Smooth muscle cell (in vitro differentiated cells): ENCODE measurements around the gene RXRB. TPM values are rescaled to one million over a fixed set of nuclear protein-coding genes. Genes with fewer than 3 reads are reported as not detected.

Source experiments
- DNase-seq: peaks from one replicate; lab custom pipeline; 2025; ENCODE audit not compliant: unreplicated experiment; lab: John Stamatoyannopoulos, UW
- H2AFZ ChIP-seq: fragments of 200-600 bp; sonication (generic); 2 replicates; pipeline ENCODE4 v1.6.0; 2016; ENCODE audit warnings: antibody characterized with exemption, low read depth, mild to moderate bottlenecking
- H3F3A ChIP-seq: fragments of 200-600 bp; sonication (generic); 2 replicates; pipeline ENCODE4 v1.6.0; 2017; ENCODE audit warnings: antibody characterized with exemption, low read depth
- H3K27ac ChIP-seq: fragments of 200-600 bp; sonication (generic); 2 replicates; pipeline ENCODE4 v1.5.1; 2016; ENCODE audit warnings: low read depth, mild to moderate bottlenecking
- H3K27me3 ChIP-seq: fragments of 200-600 bp; sonication (generic); 2 replicates; pipeline ENCODE4 v1.6.1; 2016; ENCODE audit warnings: low read depth, mild to moderate bottlenecking
- H3K36me3 ChIP-seq: fragments of 200-600 bp; sonication (generic); 2 replicates; pipeline ENCODE4 v1.5.1; 2016; ENCODE audit warnings: low read depth
- H3K4me1 ChIP-seq: fragments of 200-600 bp; sonication (generic); 2 replicates; pipeline ENCODE4 v1.5.1; 2016; ENCODE audit warnings: low read depth
- H3K4me2 ChIP-seq: fragments of 200-600 bp; sonication (generic); 2 replicates; pipeline ENCODE4 v1.6.0; 2016; ENCODE audit warnings: mild to moderate bottlenecking
- H3K4me3 ChIP-seq: fragments of 200-600 bp; sonication (generic); 2 replicates; pipeline ENCODE4 v1.5.1; 2016; ENCODE audit warnings: mild to moderate bottlenecking
- H3K79me2 ChIP-seq: fragments of 200-600 bp; sonication (generic); 2 replicates; pipeline ENCODE4 v1.6.0; 2016; ENCODE audit warnings: low read depth, mild to moderate bottlenecking
- H3K9ac ChIP-seq: fragments of 200-600 bp; sonication (generic); 2 replicates; pipeline ENCODE4 v1.6.0; 2016; ENCODE audit warnings: low read depth
- H3K9me3 ChIP-seq: fragments of 200-600 bp; sonication (generic); replicated peaks from 2 replicates; pipeline ENCODE4 v1.5.1; 2016; ENCODE audit warnings: low read depth
- H4K20me1 ChIP-seq: fragments of 200-600 bp; sonication (generic); 2 replicates; pipeline ENCODE4 v1.6.0; 2016; ENCODE audit warnings: low read depth
- WGBS: methylation state at CpG from one replicate; pipeline ENCODE4 v1.1.7; 2016; ENCODE audit warnings: low lambda C conversion rate; 5-methylcytosine and 5-hydroxymethylcytosine counted together
- polyA plus RNA-seq: library from polyadenylated mRNA; unstranded; fragments of >200 nt; fragmentation: Nextera tagmentation; extraction: Ambion mirVana; gene quantifications from 2 replicates; pipeline ENCODE4 v1.2.1, GENCODE V29; 2016
- total RNA-seq: library from RNA; depleted of rRNA; stranded (reverse); fragments of >200 nt; gene quantifications from 2 replicates; pipeline ENCODE4 v1.2.3, GENCODE V29; 2014
- TF ChIP-seq, protein P1 (sequence below): fragments of 200-600 bp; sonication (generic); IDR thresholded peaks from 2 replicates; pipeline ENCODE4 v1.5.1; 2017; ENCODE audit warnings: borderline replicate concordance, mild to moderate bottlenecking, antibody characterized with exemption; ENCODE audit not compliant: insufficient read depth, poor library complexity, severe bottlenecking

RXRB gene
- total and polyA plus RNA-seq, 2 experiments from 2014 or later = 25.7 to 28.2 TPM

DNA sequence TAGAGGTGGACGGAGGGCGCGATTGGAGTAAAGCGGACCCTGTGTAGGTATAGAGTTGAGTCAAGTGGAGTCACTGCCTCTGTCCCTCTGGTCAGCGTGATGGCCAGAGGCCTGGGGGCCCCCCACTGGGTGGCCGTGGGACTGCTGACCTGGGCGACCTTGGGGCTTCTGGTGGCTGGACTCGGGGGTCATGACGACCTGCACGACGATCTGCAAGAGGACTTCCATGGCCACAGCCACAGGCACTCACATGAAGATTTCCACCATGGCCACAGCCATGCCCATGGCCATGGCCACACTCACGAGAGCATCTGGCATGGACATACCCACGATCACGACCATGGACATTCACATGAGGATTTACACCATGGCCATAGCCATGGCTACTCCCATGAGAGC lies 681 bp upstream of the RXRB start:
- peaks cover 6% of the 10 kb centered on the region for H3K36me3 ChIP-seq
- peak overlapping the region; percentile 98 for H3K27ac ChIP-seq
- H3K4me3 ChIP-seq = peak overlapping the region; percentile 88
- no peaks in the 10 kb centered on the region for H3K27me3 ChIP-seq
- H3K4me2 ChIP-seq = peak overlapping the region; percentile 98
- TF ChIP-seq, protein P1, sequence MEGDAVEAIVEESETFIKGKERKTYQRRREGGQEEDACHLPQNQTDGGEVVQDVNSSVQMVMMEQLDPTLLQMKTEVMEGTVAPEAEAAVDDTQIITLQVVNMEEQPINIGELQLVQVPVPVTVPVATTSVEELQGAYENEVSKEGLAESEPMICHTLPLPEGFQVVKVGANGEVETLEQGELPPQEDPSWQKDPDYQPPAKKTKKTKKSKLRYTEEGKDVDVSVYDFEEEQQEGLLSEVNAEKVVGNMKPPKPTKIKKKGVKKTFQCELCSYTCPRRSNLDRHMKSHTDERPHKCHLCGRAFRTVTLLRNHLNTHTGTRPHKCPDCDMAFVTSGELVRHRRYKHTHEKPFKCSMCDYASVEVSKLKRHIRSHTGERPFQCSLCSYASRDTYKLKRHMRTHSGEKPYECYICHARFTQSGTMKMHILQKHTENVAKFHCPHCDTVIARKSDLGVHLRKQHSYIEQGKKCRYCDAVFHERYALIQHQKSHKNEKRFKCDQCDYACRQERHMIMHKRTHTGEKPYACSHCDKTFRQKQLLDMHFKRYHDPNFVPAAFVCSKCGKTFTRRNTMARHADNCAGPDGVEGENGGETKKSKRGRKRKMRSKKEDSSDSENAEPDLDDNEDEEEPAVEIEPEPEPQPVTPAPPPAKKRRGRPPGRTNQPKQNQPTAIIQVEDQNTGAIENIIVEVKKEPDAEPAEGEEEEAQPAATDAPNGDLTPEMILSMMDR = no peak
- peaks cover 48% of the 10 kb centered on the region for H3K79me2 ChIP-seq
- WGBS = 5% methylated on average over 14 of the region's 14 CpGs
- H3K9me3 ChIP-seq = no peaks in the 10 kb centered on the region
- H3K4me1 ChIP-seq = peaks cover 38% of the 10 kb centered on the region
- no peak overlapping the region for H2AFZ ChIP-seq
- peaks cover 66% of the 10 kb centered on the region for H4K20me1 ChIP-seq
- peaks cover 17% of the 10 kb centered on the region for H3F3A ChIP-seq
- DNase-seq = no peak
- H3K9ac ChIP-seq = peak overlapping the region; percentile 98

DNA sequence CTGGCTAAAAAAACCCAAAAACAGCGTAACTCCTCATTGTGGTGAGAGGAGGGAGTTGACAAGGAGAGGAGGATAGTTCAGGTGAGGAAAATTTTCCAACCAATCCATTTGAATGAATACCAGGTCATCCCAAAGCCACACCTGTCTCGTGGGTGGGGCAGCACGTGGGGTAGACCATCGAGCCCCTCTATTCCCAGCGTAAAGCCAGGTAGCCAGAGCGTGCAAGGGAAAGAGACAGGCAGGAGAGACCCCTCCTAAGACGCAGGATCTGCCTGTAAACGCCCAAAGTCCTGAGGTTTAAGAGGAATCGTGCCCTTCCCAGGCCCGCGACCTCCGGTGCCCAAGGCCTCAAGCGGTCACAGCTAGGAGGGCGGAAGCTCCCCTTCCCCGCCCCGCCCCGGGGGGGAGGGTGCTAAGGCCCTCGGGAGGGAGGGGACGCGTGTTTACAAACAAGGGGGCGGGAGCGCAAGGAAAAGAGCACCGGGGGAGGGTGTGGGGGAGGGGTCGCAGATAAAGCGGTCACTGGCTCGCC lies 712 bp downstream of the RXRB start:
- 6% methylated on average over 10 of the region's 26 CpGs for WGBS
- Histone ChIP-seq H3K27me3 (no peaks in the 10 kb centered on the region), H3F3A (peaks cover 14% of the 10 kb centered on the region), H3K9ac (peak overlapping the region; percentile 98), H4K20me1 (peaks cover 79% of the 10 kb centered on the region), H3K79me2 (peaks cover 48% of the 10 kb centered on the region), H3K4me3 (peak overlapping the region; percentile 88), H3K4me1 (peaks cover 25% of the 10 kb centered on the region), H3K36me3 (peaks cover 6% of the 10 kb centered on the region), H2AFZ (no peak overlapping the region), H3K27ac (peak overlapping the region; percentile 98), H3K9me3 (no peaks in the 10 kb centered on the region), H3K4me2 (peak overlapping the region; percentile 95)
- TF ChIP-seq, protein P1 = no peak
- DNase-seq = no peak

DNA sequence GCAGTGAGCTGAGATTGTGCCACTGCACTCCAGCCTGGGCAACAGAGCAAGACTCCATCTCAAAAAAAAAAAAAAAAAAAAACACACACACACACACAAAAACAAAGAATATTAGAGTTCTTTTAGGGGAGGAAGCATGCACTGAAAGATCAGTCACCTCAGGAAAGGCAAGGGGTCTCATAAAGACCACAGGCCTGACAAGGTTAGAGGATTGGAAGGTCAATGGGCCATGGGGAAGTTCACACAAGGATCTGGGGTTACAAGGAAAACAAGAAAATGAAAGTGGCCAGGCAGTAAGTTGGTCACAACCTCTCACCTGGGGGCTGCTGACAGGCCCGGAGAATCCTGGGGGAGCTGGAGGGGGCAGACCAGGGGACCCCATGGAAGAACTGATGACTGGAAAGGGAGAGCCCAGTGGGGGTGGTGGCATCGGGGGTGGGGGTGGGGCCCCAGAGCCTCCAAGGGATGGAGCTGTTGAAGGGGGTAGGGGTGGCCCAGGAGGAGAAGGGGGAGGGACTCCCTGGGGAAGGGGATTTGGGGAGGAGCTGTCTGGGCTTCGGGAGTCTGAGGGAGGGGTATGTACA lies 1.5 kb downstream of the RXRB start:
- H3K4me1 ChIP-seq = peaks cover 21% of the 10 kb centered on the region
- DNase-seq = no peak
- H3K9me3 ChIP-seq = no peaks in the 10 kb centered on the region
- 50% methylated on average over 3 of the region's 3 CpGs for WGBS
- no peaks in the 10 kb centered on the region for H3K27me3 ChIP-seq
- no peak overlapping the region for H3K9ac ChIP-seq
- peak overlapping the region; percentile 95 for H3K4me2 ChIP-seq
- no peak overlapping the region for H2AFZ ChIP-seq
- TF ChIP-seq, protein P1 = no peak
- peaks cover 14% of the 10 kb centered on the region for H3F3A ChIP-seq
- H3K27ac ChIP-seq = no peak overlapping the region
- H3K36me3 ChIP-seq = peaks cover 6% of the 10 kb centered on the region
- peaks cover 44% of the 10 kb centered on the region for H3K79me2 ChIP-seq
- H3K4me3 ChIP-seq = peak overlapping the region; percentile 88
- peaks cover 84% of the 10 kb centered on the region for H4K20me1 ChIP-seq
